Measurements from ENCODE around the gene TNIP1. TPM values are rescaled to one million over a fixed set of nuclear protein-coding genes. Genes with fewer than 3 reads are reported as not detected.

The TNIP1 gene
- total RNA-seq, 1 experiment from 2014 or later = 122 TPM

- 0 out of 2 replicates have a peak, but pooled peaks cover 15% of the 10 kb centered on the region for H3K36me3 ChIP-seq (ENCODE audit: low read depth)
- CTCF ChIA-PET = interaction anchor here (0.7 kb wide), 1 partner anchor 118 kb away, joined by 5 read pairs; no protein-coding TSS in a partner anchor
Measured at GRCh38 chr5:151040211-151040747, 40.6 kb downstream of the TNIP1 start.

DNA sequence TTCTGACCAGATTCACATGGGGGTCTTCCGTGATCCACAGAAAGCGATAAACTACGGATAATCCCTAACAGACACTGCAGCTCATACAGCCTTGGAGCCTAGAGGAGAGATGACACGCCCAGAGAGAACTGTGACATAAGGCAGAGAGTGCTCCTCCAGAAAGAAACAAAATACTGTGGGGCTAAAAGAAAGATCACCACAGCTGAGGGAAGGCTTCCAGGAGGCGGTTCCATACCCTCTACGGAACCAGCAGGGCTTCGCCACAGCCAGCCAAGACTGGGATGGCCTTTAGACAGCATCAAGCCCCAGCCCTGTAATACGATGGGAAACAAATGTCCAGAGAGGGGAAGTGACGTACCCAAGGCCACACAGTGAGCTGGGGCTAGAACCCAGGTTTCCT, 41.2 kb downstream of the TNIP1 start:
- TF ChIP-seq EZH2 (IDR thresholded peaks at IDR 0.05; ENCODE audit: low read depth) = no peak
- TF ChIP-seq, protein P1, sequence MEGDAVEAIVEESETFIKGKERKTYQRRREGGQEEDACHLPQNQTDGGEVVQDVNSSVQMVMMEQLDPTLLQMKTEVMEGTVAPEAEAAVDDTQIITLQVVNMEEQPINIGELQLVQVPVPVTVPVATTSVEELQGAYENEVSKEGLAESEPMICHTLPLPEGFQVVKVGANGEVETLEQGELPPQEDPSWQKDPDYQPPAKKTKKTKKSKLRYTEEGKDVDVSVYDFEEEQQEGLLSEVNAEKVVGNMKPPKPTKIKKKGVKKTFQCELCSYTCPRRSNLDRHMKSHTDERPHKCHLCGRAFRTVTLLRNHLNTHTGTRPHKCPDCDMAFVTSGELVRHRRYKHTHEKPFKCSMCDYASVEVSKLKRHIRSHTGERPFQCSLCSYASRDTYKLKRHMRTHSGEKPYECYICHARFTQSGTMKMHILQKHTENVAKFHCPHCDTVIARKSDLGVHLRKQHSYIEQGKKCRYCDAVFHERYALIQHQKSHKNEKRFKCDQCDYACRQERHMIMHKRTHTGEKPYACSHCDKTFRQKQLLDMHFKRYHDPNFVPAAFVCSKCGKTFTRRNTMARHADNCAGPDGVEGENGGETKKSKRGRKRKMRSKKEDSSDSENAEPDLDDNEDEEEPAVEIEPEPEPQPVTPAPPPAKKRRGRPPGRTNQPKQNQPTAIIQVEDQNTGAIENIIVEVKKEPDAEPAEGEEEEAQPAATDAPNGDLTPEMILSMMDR (conservative IDR thresholded peaks at IDR 0.05) = no peak
- intact Hi-C loops (cut with micrococcal nuclease; ENCODE audit: unreplicated experiment) = loop anchor here (1.0 to 5.0 kb wide), 3 partner anchors 19 to 237 kb away; partner anchors contain the start of gene GPX3
- Histone ChIP-seq H3F3A (ENCODE audit: insufficient read depth, low read depth) (peaks cover 59% of the 10 kb centered on the region), H3K36me3 (ENCODE audit: low read depth) (0 out of 2 replicates have a peak, but pooled peaks cover 15% of the 10 kb centered on the region), H3K27me3 (ENCODE audit: insufficient read depth, low read depth) (no peaks in the 10 kb centered on the region), H3K27ac (peak overlapping the region; percentile 89), H3K4me1 (replicated peaks; ENCODE audit: insufficient read depth) (peaks cover 47% of the 10 kb centered on the region), H3K79me2 (ENCODE audit: low read depth) (no peaks in the 10 kb centered on the region; the same call in 1 of the 2 replicates), H3K4me2 (peak overlapping the region; percentile 63), H2AFZ (no peak overlapping the region), H4K20me1 (ENCODE audit: insufficient read depth) (no peaks in the 10 kb centered on the region), H3K4me3 (no peak overlapping the region), H3K9me2 (ENCODE audit: insufficient read depth) (no peaks in the 10 kb centered on the region), H3K9me3 (ENCODE audit: insufficient read depth, low read depth) (no peaks in the 10 kb centered on the region)
- POLR2A ChIA-PET (ENCODE audit: unreplicated experiment) = no interaction called here
- no peak for DNase-seq
- no TSS peak for BruUV-seq (replicated peaks)
- CTCF ChIA-PET = no interaction called here

More at GRCh38 chr5:151040211-151040747, 40.6 kb downstream of the TNIP1 start:
- peak overlapping the region; percentile 63 for H3K4me2 ChIP-seq
- no TSS peak for BruUV-seq (replicated peaks)
- intact Hi-C loops (cut with micrococcal nuclease; ENCODE audit: unreplicated experiment) = loop anchor here (1.0 to 5.0 kb wide), 3 partner anchors 19 to 238 kb away; partner anchors contain the start of gene GPX3
- H3K79me2 ChIP-seq (ENCODE audit: low read depth) = no peaks in the 10 kb centered on the region; the same call in 1 of the 2 replicates
- DNase-seq = peak; percentile 63 to 85
- no peak overlapping the region for H2AFZ ChIP-seq
- H3K4me3 ChIP-seq = no peak overlapping the region
- TF ChIP-seq, protein P1 (conservative IDR thresholded peaks at IDR 0.05) = no peak
- no peak for TF ChIP-seq EZH2 (IDR thresholded peaks at IDR 0.05; ENCODE audit: low read depth)
- H3K9me3 ChIP-seq (ENCODE audit: insufficient read depth, low read depth) = no peaks in the 10 kb centered on the region
- peaks cover 55% of the 10 kb centered on the region for H3F3A ChIP-seq (ENCODE audit: insufficient read depth, low read depth)
- no peaks in the 10 kb centered on the region for H4K20me1 ChIP-seq (ENCODE audit: insufficient read depth)
- peaks cover 47% of the 10 kb centered on the region for H3K4me1 ChIP-seq (replicated peaks; ENCODE audit: insufficient read depth)
- H3K9me2 ChIP-seq (ENCODE audit: insufficient read depth) = no peaks in the 10 kb centered on the region
- H3K27ac ChIP-seq = peak overlapping the region; percentile 89
- POLR2A ChIA-PET (ENCODE audit: unreplicated experiment) = no interaction called here
- H3K27me3 ChIP-seq (ENCODE audit: insufficient read depth, low read depth) = no peaks in the 10 kb centered on the region

- Histone ChIP-seq H3F3A (ENCODE audit: insufficient read depth, low read depth) (peaks cover 57% of the 10 kb centered on the region), H3K4me3 (no peak overlapping the region), H3K27ac (peak overlapping the region; percentile 89; the same call in 1 of the 2 replicates), H3K4me2 (no peak overlapping the region), H3K27me3 (ENCODE audit: insufficient read depth, low read depth) (no peaks in the 10 kb centered on the region), H4K20me1 (ENCODE audit: insufficient read depth) (no peaks in the 10 kb centered on the region), H3K9me3 (ENCODE audit: insufficient read depth, low read depth) (no peaks in the 10 kb centered on the region), H3K4me1 (replicated peaks; ENCODE audit: insufficient read depth) (peaks cover 47% of the 10 kb centered on the region), H3K36me3 (ENCODE audit: low read depth) (0 out of 2 replicates have a peak, but pooled peaks cover 15% of the 10 kb centered on the region), H3K79me2 (ENCODE audit: low read depth) (no peaks in the 10 kb centered on the region; the same call in 1 of the 2 replicates), H2AFZ (no peak overlapping the region), H3K9me2 (ENCODE audit: insufficient read depth) (no peaks in the 10 kb centered on the region)
- intact Hi-C loops (cut with micrococcal nuclease; ENCODE audit: unreplicated experiment) = no loop called here
- no peak for DNase-seq
- BruUV-seq (replicated peaks) = no TSS peak
- no peak for TF ChIP-seq EZH2 (IDR thresholded peaks at IDR 0.05; ENCODE audit: low read depth)
- TF ChIP-seq, protein P1 (conservative IDR thresholded peaks at IDR 0.05) = no peak
- CTCF ChIA-PET = no interaction called here
- POLR2A ChIA-PET (ENCODE audit: unreplicated experiment) = no interaction called here
Measured at GRCh38 chr5:151038801-151039238, 42.0 kb downstream of the TNIP1 start.
